NOMO-1 treated with DMSO at 0.1 percent for 48 hours (cell line): ENCODE measurements around the gene TRPV6.

Source experiments
- DNase-seq: peaks from one replicate; lab custom pipeline; 2025; ENCODE audit not compliant: unreplicated experiment; lab: John Stamatoyannopoulos, UW

The TRPV6 gene

GRCh38 chr7:142908921-142909890, 23.7 kb upstream of the TRPV6 start:
- DNase-seq: peak; percentile 17

GRCh38 chr7:142908290-142908689, 22.7 kb upstream of the TRPV6 start:
- no peak for DNase-seq

DNA sequence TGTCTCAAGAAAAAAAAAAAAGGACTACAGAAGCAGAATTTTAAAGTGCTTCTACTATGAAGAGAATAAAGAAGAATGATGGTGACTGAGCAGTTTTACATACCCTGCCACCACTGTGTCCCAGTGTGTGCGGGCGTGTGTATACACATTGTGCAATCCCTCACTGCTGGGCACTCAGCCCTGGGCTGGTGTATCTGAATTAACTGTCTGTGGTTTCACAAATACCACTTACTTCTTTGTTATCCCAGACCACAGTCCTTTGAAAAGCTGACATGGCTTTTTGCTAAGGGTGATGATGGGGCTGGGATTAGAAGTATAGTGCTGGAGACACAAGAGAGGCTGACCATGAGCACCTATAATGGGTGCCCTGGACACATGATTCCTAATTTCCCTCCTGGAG, 21.1 kb upstream of the TRPV6 start:
- no peak for DNase-seq

DNA sequence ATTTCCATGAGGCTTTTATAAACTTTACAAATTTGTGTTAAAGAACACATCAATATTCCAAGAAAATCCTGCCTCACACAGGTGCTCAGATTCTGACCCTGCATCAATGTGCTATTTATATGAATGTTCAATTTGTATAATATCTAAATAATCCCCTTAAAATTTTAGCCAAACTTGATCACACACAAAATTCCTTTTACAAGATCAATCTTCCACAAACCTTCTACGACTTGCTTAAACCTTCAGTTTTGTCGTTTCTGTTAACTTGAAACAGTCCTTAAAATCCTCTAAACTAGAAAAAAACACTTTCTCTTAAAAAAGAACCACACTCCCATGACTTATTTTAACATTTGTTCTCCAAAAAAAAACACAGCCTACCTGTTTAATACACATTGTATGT, 20.2 kb upstream of the TRPV6 start:
- DNase-seq: no peak

GRCh38 chr7:142904128-142904527, 18.6 kb upstream of the TRPV6 start:
- DNase-seq: no peak

- no peak for DNase-seq
These were observed 16.1 kb upstream of the TRPV6 start for GRCh38 chr7:142901426-142902259.

DNA sequence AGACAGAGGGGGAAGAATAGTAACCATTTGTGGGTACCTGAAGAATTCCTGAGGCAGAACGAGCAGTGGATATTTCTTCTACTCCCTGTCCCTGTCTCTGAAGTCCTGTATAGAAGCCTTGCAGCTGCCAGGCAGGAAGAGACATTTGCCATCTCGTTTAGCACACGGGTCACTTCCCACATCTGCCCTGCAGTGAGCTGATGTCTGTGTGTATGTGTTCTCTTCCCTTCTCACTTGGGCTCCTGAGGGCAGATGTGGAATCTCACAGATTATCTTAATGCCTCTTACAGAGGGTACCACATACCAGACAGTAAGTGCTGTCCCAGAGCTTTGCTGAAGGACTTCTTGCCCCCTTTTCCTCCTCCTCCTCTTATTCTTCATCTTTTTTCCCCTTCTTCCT, 14.1 kb upstream of the TRPV6 start:
- no peak for DNase-seq

DNA sequence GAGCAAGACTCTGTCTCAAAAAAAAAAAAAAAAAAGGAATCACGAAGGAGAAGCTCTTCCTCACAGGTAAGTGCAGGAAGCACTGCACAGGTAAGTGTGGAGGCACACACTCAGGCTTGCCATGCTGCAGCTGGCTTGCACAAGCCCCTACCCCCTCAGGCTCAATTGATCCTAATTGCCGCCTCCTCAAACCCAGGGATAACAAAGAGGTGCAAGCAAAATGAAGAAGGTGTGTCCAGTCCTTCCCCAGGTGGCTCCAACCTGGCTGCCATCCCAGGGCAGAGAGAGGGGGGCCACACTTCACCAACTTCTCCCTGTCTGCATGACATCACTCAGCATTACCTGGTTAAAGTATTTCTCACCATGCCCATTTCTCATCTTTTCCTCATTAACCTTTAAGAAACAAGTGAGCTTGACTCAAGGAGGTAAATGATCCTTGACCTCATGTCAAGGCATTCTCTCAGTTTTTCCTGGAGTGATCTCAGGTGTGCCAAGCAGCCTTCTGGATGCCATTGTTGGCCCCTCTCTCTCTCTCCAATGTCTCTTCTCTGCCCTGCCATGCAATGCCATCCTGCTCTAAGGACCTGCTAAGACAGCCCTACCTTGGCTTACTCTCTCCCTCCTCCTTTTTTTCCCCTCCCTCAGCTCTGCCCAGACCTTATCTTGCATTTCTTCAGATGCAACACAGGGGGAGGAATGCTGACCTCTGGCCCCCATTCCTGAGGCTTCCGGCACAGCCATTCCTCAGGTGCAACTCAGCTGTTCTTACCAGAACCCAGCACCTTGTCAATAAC, 13.0 kb upstream of the TRPV6 start:
- DNase-seq: no peak

- no peak for DNase-seq
These were observed 12.1 kb upstream of the TRPV6 start for GRCh38 chr7:142897691-142898090.

- DNase-seq: no peak
These were observed 11.3 kb upstream of the TRPV6 start for GRCh38 chr7:142896741-142897379.

DNA sequence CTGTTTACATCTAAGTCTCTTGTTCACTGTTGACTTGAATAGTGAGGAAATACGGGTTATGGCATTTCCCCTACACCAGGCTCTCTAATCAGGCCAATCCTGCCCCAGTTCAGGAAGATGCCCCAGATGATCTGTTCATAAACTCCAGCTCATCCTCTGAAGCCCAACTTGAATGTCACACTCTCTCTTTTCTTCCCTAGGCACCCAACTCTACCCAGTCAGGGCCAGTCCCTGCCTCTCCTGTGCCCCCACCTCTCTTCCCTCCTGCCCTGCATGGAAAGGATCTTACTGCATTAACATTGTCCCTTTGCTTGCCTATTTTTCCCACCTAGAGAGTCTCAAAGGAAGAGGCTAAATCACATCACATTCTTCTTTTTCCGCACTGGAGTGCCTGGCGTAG, 10.6 kb upstream of the TRPV6 start:
- DNase-seq: no peak

- DNase-seq: no peak
These were observed 9.5 kb upstream of the TRPV6 start for GRCh38 chr7:142894985-142895593.

DNA sequence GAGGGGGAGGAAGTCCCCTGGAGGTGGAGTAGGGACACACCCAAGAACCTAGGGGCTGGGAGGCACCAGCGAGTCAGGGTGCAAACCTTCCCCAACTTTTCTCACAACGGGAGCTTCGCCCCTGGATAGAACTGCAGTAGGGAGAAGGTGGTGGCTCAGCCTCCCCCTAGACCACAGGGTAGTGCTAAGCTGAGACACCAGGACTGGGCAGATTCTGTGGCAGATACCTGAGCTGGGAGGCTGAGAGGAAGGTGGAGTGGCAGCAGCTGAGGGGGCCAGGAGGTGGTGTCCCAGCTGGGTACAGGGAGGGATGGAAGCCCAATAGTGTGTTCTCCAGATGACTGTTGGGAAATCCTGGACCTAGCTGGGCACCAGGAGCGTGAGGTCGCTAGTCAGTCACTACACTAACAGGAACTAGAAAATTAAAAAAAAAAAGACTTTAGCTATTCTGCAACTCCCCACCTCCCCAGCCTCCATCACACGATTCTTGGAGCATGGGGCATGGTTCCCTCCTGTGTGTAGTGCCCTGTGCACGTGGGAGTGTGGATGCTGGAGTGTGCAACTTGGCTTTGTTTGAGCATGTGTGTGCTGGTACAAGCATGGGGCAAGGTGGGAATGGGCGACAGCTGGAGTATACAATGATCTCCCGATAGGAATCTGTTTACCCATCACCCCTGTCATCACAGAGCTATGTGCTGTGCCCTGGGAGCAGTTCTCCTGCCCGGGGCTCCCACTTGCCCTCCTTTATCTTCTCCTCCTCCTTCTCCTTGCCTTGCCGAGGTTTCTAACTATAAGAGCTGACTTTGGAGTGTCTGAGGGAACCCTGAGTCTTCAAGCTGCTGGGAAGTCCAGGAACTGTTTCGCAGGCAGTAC, 8.8 kb upstream of the TRPV6 start:
- no peak for DNase-seq

DNA sequence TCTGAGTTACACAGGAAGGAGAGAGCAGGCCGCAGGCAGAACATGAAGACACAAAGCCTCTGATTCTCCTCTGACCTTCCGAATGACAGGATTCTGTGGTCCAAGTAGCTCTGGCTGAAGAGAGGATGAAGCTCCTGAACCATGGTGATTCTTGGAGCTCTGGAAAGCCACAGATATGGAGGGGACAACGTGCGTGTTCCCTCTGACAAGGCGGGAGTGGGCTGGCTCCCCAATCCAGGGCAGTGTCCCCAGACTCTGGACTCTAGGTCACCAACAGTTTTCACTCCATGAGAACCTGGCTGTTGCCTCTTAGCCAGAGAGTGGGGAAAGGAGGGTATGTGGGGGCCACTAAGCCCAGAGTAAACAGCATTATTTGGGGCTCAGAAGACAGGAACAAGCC, 7.4 kb upstream of the TRPV6 start:
- no peak for DNase-seq

- no peak for DNase-seq
These were observed 6.0 kb upstream of the TRPV6 start for GRCh38 chr7:142891490-142892082.

- no peak for DNase-seq
These were observed 5.4 kb upstream of the TRPV6 start for GRCh38 chr7:142890874-142891485.

DNA sequence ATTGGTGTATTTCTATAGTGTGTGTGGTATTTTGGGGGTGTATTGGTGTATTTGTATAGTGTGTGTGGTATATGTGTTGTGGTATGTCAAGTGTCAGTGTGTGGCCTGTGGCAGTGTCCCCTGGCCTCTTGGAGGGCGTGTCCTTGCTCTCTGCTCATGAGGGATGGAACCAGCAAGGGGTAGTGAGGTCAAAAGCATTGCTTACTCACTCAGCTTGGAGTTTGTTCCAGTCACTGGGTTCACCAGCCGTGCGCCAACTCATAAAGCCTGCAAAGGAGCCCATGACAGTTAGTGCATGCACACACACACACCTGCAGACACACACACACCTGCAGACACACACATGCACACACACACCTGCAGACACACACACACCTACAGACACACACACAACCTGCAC, 4.3 kb upstream of the TRPV6 start:
- no peak for DNase-seq

GRCh38 chr7:142887282-142888015, 1.9 kb upstream of the TRPV6 start:
- DNase-seq: no peak
